HG03135 (cell line): Measurements from ENCODE around the gene AGPAT3.
"Not testable (repeated sequence)": the region's sequence is repeated elsewhere in the genome, so short reads cannot be mapped to it uniquely, and the experiment has no call there.

Experiments
- ATAC-seq: cut with Tn5 transposase; IDR thresholded peaks from one replicate; pipeline ENCODE4 v1.9.1; 2021; ENCODE audit warnings: mild to moderate bottlenecking, moderate library complexity; ENCODE audit not compliant: unreplicated experiment

The AGPAT3 gene

DNA sequence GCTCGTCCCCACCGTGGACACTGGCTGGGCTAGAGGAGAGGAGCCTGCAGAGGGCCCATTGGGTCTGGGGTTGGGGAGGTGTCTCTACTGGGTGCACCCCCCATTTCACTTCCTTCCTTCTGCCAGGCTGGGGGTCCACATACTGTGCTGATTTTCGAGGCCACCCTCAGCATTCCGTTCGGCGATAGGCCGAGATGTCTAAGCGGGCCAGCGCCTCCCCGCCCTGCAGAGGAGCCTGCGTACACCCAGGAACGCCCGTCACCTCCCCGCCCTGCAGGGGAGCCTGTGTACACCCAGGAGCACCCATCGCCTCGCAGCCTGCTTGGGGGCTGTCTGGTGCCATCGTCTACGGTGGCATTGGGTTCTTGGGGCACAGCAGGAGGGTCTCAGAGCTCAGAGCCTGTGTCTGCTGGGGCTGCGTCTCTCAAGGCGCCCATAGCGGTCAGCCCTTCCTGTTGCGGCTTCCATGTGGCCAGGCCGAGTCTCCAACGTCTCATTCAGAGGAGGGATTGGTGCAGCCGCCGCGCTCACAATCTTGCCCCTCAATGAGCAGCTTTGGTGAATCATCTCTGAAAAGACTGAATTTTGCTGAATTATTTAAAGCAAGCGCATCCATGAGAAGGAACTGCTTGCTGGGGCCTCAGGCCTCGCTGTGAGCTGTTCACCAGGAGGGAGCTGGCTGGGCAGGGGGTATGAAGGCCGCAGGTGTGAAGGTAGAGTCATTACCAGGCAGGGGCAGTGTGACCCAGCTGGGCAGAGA is 30.7 kb upstream of the AGPAT3 start:
- no peak for ATAC-seq

DNA sequence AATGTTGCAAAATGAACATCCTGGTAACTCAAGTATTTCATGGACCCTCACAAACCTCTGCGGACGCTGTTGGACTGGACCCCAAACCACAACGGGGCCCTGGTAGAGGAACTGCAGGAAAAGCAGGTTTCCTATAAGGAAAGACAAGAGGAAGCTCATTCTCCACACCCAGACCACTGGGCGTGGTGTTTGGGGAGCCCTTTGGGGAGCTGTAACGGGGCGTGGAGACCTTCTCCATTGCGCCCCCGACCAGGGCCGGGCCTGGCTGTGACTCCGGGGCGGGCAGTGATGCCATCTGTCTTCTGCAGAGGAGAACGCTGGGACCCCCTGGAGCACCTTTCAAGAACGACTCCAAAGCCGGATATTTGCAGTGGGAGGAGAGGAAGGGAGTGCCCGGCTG is 30.0 kb upstream of the AGPAT3 start:
- ATAC-seq: no peak

DNA sequence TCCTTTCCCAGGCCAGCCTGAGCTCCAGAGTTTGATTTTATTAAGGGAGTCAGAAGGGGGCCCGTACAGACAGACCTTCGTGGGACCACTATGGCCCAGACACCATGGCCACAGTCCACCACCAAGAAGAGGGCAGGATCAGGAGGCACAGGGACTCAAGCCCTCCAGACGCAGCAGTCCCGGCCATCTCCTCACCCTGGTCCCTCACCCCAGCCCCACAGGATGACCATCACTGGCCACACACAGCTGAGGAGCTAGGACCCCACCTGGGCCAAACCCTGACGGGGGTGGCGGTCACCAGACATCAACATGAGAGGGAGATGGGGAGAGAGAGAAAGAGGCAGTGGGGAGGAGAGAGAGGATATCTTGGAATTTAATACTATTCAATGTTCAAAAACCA is 29.2 kb upstream of the AGPAT3 start:
- no peak for ATAC-seq

DNA sequence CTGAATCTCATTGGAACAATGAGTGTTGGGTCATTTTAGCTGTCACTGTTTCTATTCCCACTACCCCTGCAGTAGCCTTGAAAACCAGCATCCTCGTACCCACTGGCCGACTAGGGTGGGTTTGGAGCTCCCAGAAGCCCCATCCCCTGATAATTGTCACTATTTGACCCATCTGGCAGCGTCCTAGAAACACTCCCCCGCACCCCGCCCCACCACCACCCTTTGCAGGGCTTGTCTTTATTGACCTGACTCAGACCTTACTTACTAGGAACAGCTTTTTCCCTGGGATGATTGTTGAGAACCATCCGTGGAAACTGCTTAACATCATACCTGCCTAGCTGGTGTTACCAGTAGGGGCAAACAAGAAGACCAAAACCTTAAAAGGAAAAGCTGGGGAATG is 28.4 kb upstream of the AGPAT3 start:
- ATAC-seq: no peak

GRCh38 chr21:43840259-43840658 is 24.8 kb upstream of the AGPAT3 start:
- no peak for ATAC-seq

DNA sequence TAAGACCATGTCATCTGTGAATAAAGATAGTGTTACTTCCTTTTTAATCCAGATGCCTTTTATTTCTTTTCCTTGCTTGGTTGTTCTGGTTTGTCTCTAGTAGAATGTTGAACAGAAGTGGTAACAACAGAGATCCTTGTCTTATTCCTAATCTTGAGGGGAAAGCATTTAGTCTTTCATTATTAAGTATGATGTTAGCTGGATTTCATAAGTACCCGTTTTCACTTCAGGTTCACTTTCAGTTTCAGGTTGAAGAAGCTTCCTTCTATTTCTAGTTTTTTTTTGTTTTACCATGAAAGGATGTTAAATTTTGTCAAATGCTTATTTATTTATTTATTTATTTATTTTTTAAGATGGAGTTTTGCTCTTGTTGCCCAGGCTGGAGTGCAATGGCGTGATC is 22.3 kb upstream of the AGPAT3 start:
- ATAC-seq: no peak

GRCh38 chr21:43844906-43845305 is 20.1 kb upstream of the AGPAT3 start:
- not testable (repeated sequence) for ATAC-seq

DNA sequence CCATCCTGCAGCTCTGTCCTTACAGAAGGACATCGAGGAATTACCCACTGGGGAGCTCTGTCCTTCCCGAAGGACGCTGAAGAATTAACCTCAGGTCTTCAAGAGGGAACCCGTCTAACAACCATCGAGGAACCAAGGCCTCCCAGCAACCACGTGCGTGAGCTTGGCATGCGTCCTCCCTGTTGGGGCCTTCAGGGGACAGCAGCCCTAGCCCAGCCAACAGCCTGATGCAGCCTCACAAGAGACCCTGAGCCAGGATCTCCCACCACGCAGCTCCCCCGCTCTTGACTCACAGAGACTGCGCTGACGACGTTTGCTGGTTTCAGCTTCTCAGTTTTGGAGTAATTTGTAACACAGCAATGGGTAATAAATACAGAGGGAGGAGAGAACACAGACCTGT is 19.6 kb upstream of the AGPAT3 start:
- ATAC-seq: no peak

DNA sequence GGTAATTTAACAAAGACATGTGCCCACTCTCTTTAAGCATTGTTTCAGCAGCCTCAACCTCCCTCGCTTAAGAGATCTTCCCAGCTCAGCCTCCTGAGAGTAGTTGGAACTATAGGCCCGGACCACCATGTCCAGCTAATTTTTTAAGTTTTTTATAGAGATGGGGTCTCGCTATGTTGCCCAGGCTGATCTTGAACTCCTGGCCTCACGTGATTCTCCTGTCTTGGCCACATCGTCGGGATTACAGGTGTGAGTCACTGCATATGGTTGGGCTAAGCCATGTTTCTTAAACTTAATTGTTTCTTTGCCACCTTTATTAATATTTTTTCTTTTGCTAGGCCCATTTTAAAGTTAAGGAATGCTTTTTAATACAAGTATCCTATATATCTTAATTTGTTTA is 18.6 kb upstream of the AGPAT3 start:
- no peak for ATAC-seq

DNA sequence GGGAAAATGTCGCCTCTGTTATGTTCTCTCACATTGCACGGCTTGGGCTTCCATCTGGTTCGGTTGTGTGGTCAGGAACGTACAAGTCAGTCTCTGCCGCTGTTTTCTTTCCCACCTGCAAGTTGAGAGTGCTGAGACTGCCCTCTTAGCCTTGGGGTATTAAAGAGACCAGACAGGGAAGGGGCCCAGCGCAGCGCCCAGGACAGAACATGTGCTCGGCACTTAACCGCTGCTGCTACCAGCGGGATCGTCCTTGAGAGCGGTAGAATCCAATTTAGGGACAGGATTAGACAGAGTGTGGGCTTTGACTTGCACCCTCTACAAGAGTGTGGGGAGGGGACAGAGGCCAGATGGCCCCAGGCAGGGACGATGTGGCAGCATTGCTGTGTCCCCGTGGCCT is 17.7 kb upstream of the AGPAT3 start:
- no peak for ATAC-seq

DNA sequence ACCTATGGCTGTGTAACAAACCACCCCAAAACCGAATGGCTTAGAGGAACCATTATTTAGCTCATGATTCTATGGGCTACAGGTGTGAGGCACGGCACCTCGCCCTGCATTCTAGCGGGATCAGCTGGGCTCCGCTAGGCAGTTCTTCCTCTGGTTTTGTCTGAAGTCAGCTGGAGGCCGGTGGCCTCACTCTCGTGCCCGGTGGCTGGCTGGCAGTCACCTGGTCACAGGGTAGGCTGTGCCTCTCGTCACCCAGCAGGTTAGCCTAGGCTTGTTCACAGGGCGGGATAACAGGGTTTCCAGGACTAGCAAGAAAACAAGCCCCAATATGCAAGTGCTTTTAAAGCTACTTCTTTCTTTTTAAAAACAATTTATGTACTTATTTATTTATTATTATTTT is 16.3 kb upstream of the AGPAT3 start:
- no peak for ATAC-seq

DNA sequence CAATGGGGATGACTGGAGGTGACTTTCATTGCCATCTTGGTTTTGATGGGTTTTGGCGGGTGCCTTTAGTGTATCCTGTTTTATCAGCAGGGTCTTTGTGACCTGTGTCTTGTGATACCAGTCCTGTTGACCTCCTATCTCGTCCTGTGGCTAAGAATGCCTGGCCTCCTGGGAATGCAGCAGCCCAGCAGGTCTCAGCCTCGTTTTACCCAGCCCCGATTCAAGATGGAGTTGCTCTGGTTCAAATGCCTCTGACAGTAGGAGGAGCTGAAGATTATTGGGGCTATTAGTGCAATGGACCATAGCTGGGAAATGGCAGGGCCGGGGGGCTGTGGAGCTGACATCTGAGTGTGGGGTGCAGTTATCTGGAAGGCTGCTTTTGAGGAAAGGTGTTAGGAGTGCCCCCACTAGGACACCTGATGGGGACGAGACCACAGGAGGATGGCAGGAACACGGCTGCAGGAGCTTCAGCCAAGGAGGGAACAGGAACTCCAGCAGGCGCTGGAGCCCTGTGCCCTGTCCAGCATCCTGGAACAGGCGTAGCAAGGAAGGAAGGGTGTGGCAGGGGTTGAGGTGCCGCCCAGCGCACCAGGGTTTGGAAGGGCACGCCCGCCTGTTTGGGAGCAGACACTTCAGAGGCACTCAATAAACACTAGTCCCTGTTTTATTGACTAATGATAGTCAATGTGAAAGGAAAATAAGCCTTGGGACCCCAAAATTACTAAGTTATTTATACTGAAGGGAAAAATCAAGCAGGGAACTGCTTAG is 15.3 kb upstream of the AGPAT3 start:
- no peak for ATAC-seq

DNA sequence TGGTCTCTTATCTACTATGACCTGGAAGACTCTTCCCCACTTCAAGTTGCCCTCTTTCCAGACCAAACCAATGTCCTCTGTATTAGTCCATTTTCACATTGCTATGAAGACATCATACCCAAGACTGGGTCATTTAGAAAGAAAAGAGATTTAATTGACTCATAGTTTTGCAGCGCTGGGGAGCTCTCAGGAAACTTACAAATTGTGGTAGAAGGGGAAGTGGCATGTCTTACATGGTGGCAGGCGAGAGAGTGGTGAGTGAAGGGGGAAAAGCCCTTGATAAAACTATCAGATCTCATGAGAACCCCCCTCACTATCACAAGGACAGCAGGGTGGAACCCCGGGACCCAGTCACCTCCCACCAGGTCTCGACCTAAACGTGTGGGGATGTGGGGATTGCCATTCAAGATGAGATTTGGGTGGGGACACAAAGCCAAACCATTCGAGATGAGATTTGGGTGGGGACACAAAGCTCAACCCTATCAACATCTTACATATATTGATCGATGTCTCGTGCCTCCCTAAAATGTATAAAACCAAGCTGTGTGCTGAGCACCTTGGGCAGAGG is 14.2 kb upstream of the AGPAT3 start:
- no peak for ATAC-seq

GRCh38 chr21:43851593-43851992 is 13.4 kb upstream of the AGPAT3 start:
- ATAC-seq: no peak

DNA sequence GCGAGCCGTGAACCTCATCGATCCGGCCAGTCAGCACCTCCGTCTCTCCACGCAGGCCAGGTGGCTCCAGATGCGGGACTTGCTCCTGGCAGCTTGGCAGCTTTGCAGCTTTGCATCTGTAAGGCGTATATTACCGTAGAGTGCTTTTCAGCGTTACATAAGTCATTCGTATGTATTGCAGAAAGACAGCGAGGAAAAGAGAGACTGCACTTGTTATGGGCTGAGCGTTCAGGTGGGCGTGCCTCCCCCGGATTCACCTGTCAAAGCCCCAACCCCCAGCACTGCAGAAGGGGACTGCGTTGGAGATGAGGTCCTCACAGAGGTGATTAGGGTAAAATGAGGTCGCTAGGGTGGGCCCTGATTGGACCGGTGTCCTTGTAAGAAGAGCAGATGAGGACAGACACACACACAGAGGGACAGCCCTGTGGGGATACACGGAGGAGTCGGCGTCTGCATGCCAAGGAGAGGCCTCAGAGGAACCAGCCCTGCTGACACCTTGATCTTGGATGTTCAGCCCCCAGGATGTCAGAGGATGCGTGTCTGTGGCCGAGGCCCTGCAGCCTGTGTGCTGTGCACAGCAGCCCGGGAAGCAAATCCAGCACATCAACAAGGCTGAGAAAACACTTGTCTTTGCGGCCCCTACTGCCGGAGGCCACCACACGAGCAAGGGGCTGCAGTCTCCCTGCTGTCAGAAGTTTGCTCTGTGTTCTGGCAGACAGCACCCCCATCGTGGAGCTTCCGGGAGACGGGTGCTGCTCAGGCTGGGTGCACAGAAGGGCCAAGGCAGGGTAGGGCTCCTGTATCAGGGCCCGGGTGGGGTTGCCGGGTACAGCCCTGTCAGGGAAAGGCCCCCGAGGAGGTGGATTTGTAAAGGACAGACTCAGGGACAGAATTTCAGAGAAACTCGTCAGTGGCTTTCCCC is 10.9 kb upstream of the AGPAT3 start:
- no peak for ATAC-seq

GRCh38 chr21:43854773-43855633 is 10.0 kb upstream of the AGPAT3 start:
- no peak for ATAC-seq

GRCh38 chr21:43855955-43856354 is 9.1 kb upstream of the AGPAT3 start:
- ATAC-seq: no peak

- no peak for ATAC-seq
Measured at GRCh38 chr21:43858806-43859648, 6.0 kb upstream of the AGPAT3 start.

- no peak for ATAC-seq
Measured at GRCh38 chr21:43859747-43860214, 5.2 kb upstream of the AGPAT3 start.
